ENCODE data around the gene VPS52.

Gene VPS52

DNA sequence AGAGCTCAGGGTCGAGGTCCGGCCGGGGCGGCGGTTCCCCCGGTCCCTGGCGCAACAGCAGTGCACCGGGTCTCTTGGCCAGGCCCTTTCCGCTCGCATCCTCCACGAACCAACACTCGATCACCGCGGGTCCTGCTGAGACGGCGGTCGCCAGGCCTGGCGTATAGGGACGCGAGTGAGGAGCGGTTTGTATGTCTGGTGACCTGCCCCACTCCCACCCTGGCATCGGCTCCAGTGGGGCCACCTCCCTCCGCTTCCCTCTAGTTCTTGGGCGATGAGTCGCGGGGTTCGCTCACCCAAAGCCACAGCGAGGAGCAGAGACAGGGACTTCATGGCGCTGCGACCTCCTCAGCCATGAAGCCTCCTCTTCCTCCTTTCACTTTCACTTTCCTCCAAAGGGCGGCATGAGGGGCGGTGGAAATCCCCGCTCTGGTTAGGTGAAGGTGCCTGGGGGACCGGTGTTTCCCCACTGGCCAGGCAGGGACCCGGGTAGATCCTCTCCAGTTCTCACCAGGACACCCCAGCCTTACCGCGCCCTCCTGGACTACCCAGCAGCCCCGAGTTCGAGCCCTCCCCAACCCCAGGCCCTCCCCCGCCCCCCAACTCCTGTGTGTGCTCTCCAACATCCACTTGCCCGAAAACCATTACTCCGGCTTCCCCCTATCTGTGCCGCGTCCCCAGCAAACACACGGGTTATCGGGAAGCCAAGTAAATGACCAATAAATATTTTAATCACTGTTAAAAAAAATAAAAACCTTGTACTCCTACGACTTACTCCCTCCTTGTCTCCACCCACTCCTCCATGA, 42.2 kb upstream of the VPS52 start, which contains the start of gene TAPBP:
Gene TAPBP, minus strand, starts transcription at position 370 of the 806 bp plus-strand sequence. Its CDS starts 37 bp downstream, at position 333.
- TF ChIP-seq MAX (IDR thresholded peaks at IDR 0.05) = no peak
- no peak for TF ChIP-seq CEBPB (IDR thresholded peaks at IDR 0.05)
- no peak for TF ChIP-seq TEAD4 (IDR thresholded peaks at IDR 0.05)
- no peak for TF ChIP-seq YY1 (IDR thresholded peaks at IDR 0.05; ENCODE audit: low read depth)
- no peak for TF ChIP-seq TAF1 (IDR thresholded peaks at IDR 0.05; ENCODE audit: low read depth)
- TF ChIP-seq, protein P1, sequence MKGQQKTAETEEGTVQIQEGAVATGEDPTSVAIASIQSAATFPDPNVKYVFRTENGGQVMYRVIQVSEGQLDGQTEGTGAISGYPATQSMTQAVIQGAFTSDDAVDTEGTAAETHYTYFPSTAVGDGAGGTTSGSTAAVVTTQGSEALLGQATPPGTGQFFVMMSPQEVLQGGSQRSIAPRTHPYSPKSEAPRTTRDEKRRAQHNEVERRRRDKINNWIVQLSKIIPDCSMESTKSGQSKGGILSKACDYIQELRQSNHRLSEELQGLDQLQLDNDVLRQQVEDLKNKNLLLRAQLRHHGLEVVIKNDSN (IDR thresholded peaks at IDR 0.05) = no peak

- no peak for TF ChIP-seq FOXM1 (IDR thresholded peaks at IDR 0.05; ENCODE audit: borderline replicate concordance, low read depth)
- TF ChIP-seq EGR1 (IDR thresholded peaks at IDR 0.05) = no peak
- peak; percentile 34; the same call in 1 of the 2 replicates for TF ChIP-seq ZBTB7A (IDR thresholded peaks at IDR 0.05; ENCODE audit: low read depth)
Observed at GRCh38 chr6:33313105-33313708, 41.5 kb upstream of the VPS52 start.

- TF ChIP-seq NFIC (IDR thresholded peaks at IDR 0.05) (no peak), CEBPB (IDR thresholded peaks at IDR 0.05) (no peak), EP300 (IDR thresholded peaks at IDR 0.05; ENCODE audit: borderline replicate concordance) (no peak), ZBTB7A (IDR thresholded peaks at IDR 0.05; ENCODE audit: low read depth) (peak; percentile 60; the same call in 1 of the 2 replicates), FOXM1 (IDR thresholded peaks at IDR 0.05; ENCODE audit: borderline replicate concordance, low read depth) (no peak), EGR1 (IDR thresholded peaks at IDR 0.05) (peak; percentile 74), REST (IDR thresholded peaks at IDR 0.05; ENCODE audit: low read depth) (no peak), TEAD4 (IDR thresholded peaks at IDR 0.05) (no peak), TCF12 (IDR thresholded peaks at IDR 0.05; ENCODE audit: low read depth) (no peak), RAD21 (IDR thresholded peaks at IDR 0.05; ENCODE audit: low read depth) (no peak)
- TF ChIP-seq, protein P1 (IDR thresholded peaks at IDR 0.05) = peak; percentile 83
Observed at GRCh38 chr6:33312361-33313104, 40.9 kb upstream of the VPS52 start.

GRCh38 chr6:33306356-33306755, 34.7 kb upstream of the VPS52 start:
- TF ChIP-seq CREB1 (IDR thresholded peaks at IDR 0.05; ENCODE audit: low read depth) (no peak), MAX (IDR thresholded peaks at IDR 0.05) (no peak), EGR1 (IDR thresholded peaks at IDR 0.05) (no peak), TEAD4 (IDR thresholded peaks at IDR 0.05) (no peak), EP300 (IDR thresholded peaks at IDR 0.05; ENCODE audit: borderline replicate concordance) (no peak), YY1 (IDR thresholded peaks at IDR 0.05; ENCODE audit: low read depth) (no peak), CEBPB (IDR thresholded peaks at IDR 0.05) (no peak), NFIC (IDR thresholded peaks at IDR 0.05) (no peak), FOXM1 (IDR thresholded peaks at IDR 0.05; ENCODE audit: borderline replicate concordance, low read depth) (no peak), ZBTB7A (IDR thresholded peaks at IDR 0.05; ENCODE audit: low read depth) (no peak), REST (IDR thresholded peaks at IDR 0.05; ENCODE audit: low read depth) (no peak), RAD21 (IDR thresholded peaks at IDR 0.05; ENCODE audit: low read depth) (no peak)
- TF ChIP-seq, protein P1 (IDR thresholded peaks at IDR 0.05) = no peak

- TF ChIP-seq, protein P1 (IDR thresholded peaks at IDR 0.05) = no peak
- no peak for TF ChIP-seq NFIC (IDR thresholded peaks at IDR 0.05)
- TF ChIP-seq TAF1 (IDR thresholded peaks at IDR 0.05; ENCODE audit: low read depth) = no peak
- no peak for TF ChIP-seq TEAD4 (IDR thresholded peaks at IDR 0.05)
- TF ChIP-seq EGR1 (IDR thresholded peaks at IDR 0.05) = no peak
- TF ChIP-seq CREB1 (IDR thresholded peaks at IDR 0.05; ENCODE audit: low read depth) = no peak
- TF ChIP-seq MAX (IDR thresholded peaks at IDR 0.05) = no peak
- no peak for TF ChIP-seq TCF12 (IDR thresholded peaks at IDR 0.05; ENCODE audit: low read depth)
- no peak for TF ChIP-seq RAD21 (IDR thresholded peaks at IDR 0.05; ENCODE audit: low read depth)
- no peak for TF ChIP-seq FOXM1 (IDR thresholded peaks at IDR 0.05; ENCODE audit: borderline replicate concordance, low read depth)
- no peak for TF ChIP-seq ZBTB7A (IDR thresholded peaks at IDR 0.05; ENCODE audit: low read depth)
- TF ChIP-seq REST (IDR thresholded peaks at IDR 0.05; ENCODE audit: low read depth) = no peak
- no peak for TF ChIP-seq CEBPB (IDR thresholded peaks at IDR 0.05)
- no peak for TF ChIP-seq EP300 (IDR thresholded peaks at IDR 0.05; ENCODE audit: borderline replicate concordance)
Observed at GRCh38 chr6:33305052-33305451, 33.4 kb upstream of the VPS52 start.

All from Ishikawa (cell line).